HG02610 (cell line): ENCODE results near the gene ST8SIA5.

Experiments
- ATAC-seq: cut with Tn5 transposase; IDR thresholded peaks from one replicate; pipeline ENCODE4 v1.9.1; 2021; ENCODE audit warnings: mild to moderate bottlenecking, moderate library complexity; ENCODE audit not compliant: unreplicated experiment

Gene ST8SIA5

GRCh38 chr18:46748466-46748865 is 8.4 kb downstream of the ST8SIA5 start:
- ATAC-seq = no peak

DNA sequence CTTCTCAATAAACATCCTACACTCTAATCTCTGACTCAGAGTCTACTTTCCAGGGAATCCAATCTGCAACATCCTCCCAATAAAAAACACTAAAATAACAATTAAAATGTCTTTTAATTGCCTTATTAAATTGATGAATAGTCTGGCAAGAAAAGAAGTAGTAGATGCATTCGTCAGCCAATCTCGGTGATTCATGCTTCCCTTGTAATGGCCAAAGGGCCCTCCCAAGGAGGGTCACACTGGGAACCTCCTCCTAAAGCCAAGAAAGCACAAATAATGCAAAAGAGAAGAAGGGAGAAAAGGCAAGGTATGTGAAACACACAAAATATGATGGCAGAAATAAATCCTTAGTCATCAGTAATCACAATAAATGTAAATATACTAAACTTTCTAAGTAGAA is 16.8 kb downstream of the ST8SIA5 start:
- no peak for ATAC-seq

- no peak for ATAC-seq
These were observed 18.4 kb downstream of the ST8SIA5 start for GRCh38 chr18:46738491-46738890.

GRCh38 chr18:46736736-46737135 is 20.1 kb downstream of the ST8SIA5 start:
- no peak for ATAC-seq

DNA sequence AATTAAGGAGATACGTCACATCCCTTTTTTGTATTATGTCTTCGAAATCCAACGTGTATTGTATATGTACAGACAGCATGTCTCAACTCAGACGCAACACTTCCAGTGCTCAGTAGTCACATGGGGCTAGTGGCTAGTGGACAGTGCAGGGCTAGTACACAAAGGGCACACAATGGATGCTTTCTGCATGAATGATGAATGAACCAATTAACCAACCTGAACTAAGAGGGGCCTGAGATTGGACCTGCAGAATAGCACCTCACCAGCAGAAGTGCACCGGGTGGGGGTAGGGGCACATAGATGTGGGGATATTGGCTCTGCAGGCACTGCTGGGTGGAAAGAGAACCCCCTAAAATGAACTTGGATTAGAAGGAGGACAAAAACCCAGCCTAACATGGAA is 20.7 kb downstream of the ST8SIA5 start:
- no peak for ATAC-seq

- no peak for ATAC-seq
These were observed 21.9 kb downstream of the ST8SIA5 start for GRCh38 chr18:46734981-46735380.

- ATAC-seq = no peak
These were observed 23.0 kb downstream of the ST8SIA5 start for GRCh38 chr18:46733872-46734271.

GRCh38 chr18:46732801-46733200 is 24.1 kb downstream of the ST8SIA5 start:
- no peak for ATAC-seq

DNA sequence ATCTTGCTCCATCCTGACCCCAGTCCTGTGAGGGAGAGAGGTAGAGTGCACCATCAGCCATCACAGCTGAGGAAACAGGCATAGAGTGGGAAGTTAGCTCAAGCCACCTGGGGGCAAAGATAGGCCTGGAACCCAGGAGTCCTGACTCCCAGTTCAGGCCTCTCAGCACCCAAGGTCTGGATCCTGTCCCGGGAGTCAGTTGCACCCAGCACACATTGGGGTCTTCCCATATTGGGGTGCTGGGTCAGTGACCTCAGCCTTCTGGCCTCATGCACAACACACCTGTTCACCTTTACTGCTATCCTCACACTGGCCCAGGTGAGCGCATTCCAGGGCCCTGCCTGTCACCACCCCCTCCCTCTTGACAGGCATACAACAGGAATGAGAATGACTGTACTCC is 24.7 kb downstream of the ST8SIA5 start:
- no peak for ATAC-seq

- ATAC-seq = no peak
These were observed 25.5 kb downstream of the ST8SIA5 start for GRCh38 chr18:46731316-46731715.

- no peak for ATAC-seq
These were observed 28.5 kb downstream of the ST8SIA5 start for GRCh38 chr18:46728219-46728930.

DNA sequence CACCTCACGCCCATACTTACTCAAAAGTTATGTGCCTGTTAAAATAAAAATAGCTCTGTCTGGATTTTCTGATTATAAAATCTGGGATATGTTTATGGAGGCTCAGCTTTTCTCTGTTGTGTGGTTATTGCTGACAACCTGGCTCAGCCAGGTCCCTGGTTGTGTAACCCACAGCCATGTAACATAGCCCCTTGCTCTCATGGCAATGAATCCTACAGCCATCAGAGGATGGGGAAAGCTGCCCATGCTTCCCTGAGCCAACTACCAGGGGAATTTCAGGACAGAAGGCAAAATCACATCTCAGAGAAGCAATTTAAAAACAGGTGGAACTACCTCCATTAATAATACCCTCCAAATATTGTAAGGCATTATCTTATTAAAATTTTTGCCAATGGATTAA is 29.7 kb downstream of the ST8SIA5 start:
- no peak for ATAC-seq

DNA sequence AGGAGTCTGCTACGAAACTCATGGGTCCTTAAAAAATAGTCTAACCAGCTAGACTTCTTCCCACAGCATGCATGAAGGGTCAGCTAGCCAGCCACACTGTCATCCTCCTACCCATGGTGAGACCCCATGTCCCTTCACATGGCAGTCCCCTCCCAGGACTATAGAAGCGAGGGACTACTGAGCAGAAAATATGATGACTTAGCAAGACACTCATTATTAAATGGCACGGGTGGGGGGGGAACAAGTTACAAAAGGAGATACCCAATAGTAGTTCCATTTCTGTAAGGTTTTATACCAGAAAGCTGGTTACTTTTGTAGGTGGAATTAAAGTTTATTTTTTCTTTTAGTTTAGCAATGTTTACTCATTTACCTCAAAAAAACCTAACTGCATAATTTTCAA is 31.5 kb downstream of the ST8SIA5 start:
- no peak for ATAC-seq

GRCh38 chr18:46723856-46724415 is 32.9 kb downstream of the ST8SIA5 start:
- no peak for ATAC-seq

DNA sequence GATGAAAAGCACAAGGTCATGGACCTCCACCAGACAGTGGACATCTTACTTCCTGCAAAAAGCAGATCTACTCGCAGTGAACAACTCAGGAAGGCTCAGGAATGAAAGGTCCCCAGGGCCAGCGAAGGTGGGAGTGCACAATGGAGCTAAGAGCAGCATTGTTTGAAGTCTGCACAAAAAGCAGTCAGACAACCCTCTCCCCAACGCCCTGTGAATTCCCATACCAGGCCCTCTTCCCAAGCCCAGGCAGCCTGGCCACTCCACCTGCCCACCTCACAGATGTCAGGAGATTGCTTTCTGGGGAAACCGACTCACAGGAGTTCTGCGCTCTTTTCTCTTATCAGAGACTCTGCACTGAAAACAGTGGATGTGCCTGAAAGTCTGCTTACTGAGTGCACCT is 34.8 kb downstream of the ST8SIA5 start:
- ATAC-seq = no peak

GRCh38 chr18:46721331-46721730 is 35.5 kb downstream of the ST8SIA5 start:
- ATAC-seq = no peak

DNA sequence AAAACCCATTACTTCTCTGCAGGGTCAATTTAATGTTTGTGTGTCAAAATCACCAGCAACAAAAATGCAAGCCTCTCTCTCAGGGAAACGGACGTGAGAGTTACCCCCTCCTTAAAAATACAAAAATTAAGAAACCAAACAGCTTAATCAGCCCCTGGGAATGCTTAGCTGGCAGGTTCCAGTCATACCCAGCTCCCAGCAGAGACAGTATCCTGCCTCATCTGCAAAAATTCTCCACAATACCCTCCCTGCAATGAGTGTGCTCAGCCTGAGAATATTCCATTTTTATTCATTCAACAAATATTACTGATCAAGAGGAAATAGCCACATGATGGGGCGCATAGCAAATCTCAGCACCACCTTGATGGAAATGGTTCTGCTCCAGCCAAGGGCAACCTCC is 36.3 kb downstream of the ST8SIA5 start:
- ATAC-seq = no peak

- no peak for ATAC-seq
These were observed 36.8 kb downstream of the ST8SIA5 start for GRCh38 chr18:46720092-46720491.

- no peak for ATAC-seq
These were observed 37.5 kb downstream of the ST8SIA5 start for GRCh38 chr18:46719388-46719787.

GRCh38 chr18:46718501-46719341 is 38.1 kb downstream of the ST8SIA5 start:
- no peak for ATAC-seq

GRCh38 chr18:46716827-46717226 is 40.0 kb downstream of the ST8SIA5 start:
- ATAC-seq = no peak

DNA sequence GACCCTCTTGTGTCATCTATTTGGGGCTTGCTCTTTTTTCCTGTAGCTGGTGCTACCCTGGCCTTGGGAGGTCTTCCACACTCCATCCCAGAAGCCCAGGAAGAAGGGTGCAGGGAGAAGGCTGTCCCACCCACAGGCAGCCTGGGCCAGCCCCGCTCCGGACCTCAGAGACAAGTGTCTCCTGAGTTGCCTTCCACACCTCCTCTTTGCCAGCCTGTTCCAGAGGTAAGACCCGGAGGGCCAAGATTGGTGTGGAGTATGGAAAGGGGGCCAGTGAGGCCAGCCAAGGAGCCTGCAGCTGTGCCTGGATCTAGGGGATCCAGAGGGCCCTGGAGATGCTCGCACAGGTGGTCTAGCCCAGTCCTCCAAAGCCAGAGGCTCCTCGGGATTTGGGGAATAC is 40.5 kb downstream of the ST8SIA5 start:
- no peak for ATAC-seq
